GM23248 (cell line): ENCODE data around the gene CACNG5. TPM values are rescaled to one million over a fixed set of nuclear protein-coding genes. Genes with fewer than 3 reads are reported as not detected.

Experiments used
- DNase-seq: peaks from one replicate; pipeline ENCODE4 v3.0.0-alpha.2; 2015
- H2AFZ ChIP-seq: fragments of 200-600 bp; sonication (generic); 2 replicates; pipeline ENCODE4 v1.6.1; 2016; ENCODE audit warnings: antibody characterized with exemption
- H3F3A ChIP-seq: fragments of 200-600 bp; sonication (generic); 2 replicates; pipeline ENCODE4 v1.6.1; 2016; ENCODE audit warnings: mild to moderate bottlenecking, antibody characterized with exemption, mixed run types; ENCODE audit not compliant: insufficient read depth
- H3K27ac ChIP-seq: fragments of 200-600 bp; sonication (generic); 2 replicates; pipeline ENCODE4 v1.5.1; 2016; ENCODE audit warnings: mild to moderate bottlenecking
- H3K27me3 ChIP-seq: fragments of 200-600 bp; sonication (generic); replicated peaks from 2 replicates; pipeline ENCODE4 v1.6.1; 2016; ENCODE audit warnings: mild to moderate bottlenecking; ENCODE audit not compliant: insufficient read depth
- H3K36me3 ChIP-seq: fragments of 200-600 bp; sonication (generic); 2 replicates; pipeline ENCODE4 v1.6.1; 2016; ENCODE audit warnings: low read depth, mild to moderate bottlenecking
- H3K4me1 ChIP-seq: fragments of 200-600 bp; sonication (generic); 2 replicates; pipeline ENCODE4 v1.6.1; 2016; ENCODE audit warnings: mild to moderate bottlenecking; ENCODE audit not compliant: insufficient read depth
- H3K4me2 ChIP-seq: fragments of 200-600 bp; sonication (generic); one replicate; pipeline ENCODE4 v1.6.1; 2016; ENCODE audit warnings: mild to moderate bottlenecking; ENCODE audit not compliant: unreplicated experiment
- H3K4me3 ChIP-seq: fragments of 200-600 bp; sonication (generic); 2 replicates; pipeline ENCODE4 v1.5.1; 2016; ENCODE audit warnings: mild to moderate bottlenecking
- H3K79me2 ChIP-seq: fragments of 200-600 bp; sonication (generic); 2 replicates; pipeline ENCODE4 v1.6.1; 2016; ENCODE audit warnings: mild to moderate bottlenecking; ENCODE audit not compliant: insufficient read depth
- H3K9ac ChIP-seq: fragments of 200-600 bp; sonication (generic); 2 replicates; pipeline ENCODE4 v1.6.1; 2016; ENCODE audit warnings: mild to moderate bottlenecking
- H3K9me2 ChIP-seq: fragments of 200-600 bp; sonication (generic); 2 replicates; pipeline ENCODE4 v1.6.1; 2016; ENCODE audit warnings: mixed run types, mild to moderate bottlenecking, moderate library complexity; ENCODE audit not compliant: insufficient read depth
- H3K9me3 ChIP-seq: fragments of 200-600 bp; sonication (generic); one replicate; pipeline ENCODE4 v1.6.1; 2017; ENCODE audit warnings: low read depth
- H4K20me1 ChIP-seq: fragments of 200-600 bp; sonication (generic); 2 replicates; pipeline ENCODE4 v1.6.0; 2016; ENCODE audit not compliant: insufficient read depth
- EZH2 ChIP-seq: fragments of 200-600 bp; sonication (generic); IDR thresholded peaks from 2 replicates; pipeline ENCODE4 v1.6.1; 2018; ENCODE audit warnings: antibody characterized with exemption, mild to moderate bottlenecking; ENCODE audit not compliant: insufficient read depth, poor library complexity, severe bottlenecking
- EZH2phosphoT487 ChIP-seq: fragments of 200-600 bp; sonication (generic); IDR thresholded peaks from 2 replicates; pipeline ENCODE4 v1.6.1; 2018; ENCODE audit warnings: antibody characterized with exemption, moderate library complexity, mild to moderate bottlenecking, low read depth; ENCODE audit not compliant: insufficient read depth
- WGBS, 2 experiments: methylation state at CpG; one replicate each; pipeline ENCODE4 v1.1.6; 2015 to 2017; ENCODE audit warnings: low lambda C conversion rate in 2 of 2, low coverage in 1 of 2; ENCODE audit errors: missing lambda C conversion rate in 2 of 2; 5-methylcytosine and 5-hydroxymethylcytosine counted together
- in situ Hi-C: fragments of 300-500 bp; cut with MboI; formaldehyde crosslinking; loops from 2 replicates; pipeline ENCODE4 v1.15.0; 2020
- polyA plus RNA-seq: library from polyadenylated mRNA; unstranded; fragments of >200 nt; fragmentation: Nextera tagmentation; extraction: Ambion mirVana; gene quantifications from 2 replicates; pipeline ENCODE4 v1.2.1, GENCODE V29; 2016
- total RNA-seq: library from RNA; depleted of rRNA; stranded (reverse); fragments of >200 nt; shearing (Covaris generic); gene quantifications from 2 replicates; pipeline ENCODE4 v1.2.3, GENCODE V29; 2014

The CACNG5 gene
- total and polyA plus RNA-seq, 2 experiments from 2014 or later, result not detected

GRCh38 chr17:66903781-66904180 lies 68.9 kb downstream of the CACNG5 start:
- Histone ChIP-seq H3K27me3 (peaks cover 29% of the 10 kb centered on the region), H3K4me1 (no peaks in the 10 kb centered on the region), H2AFZ (no peak overlapping the region), H3K36me3 (no peaks in the 10 kb centered on the region), H3K4me3 (no peak overlapping the region), H3K9me3 (no peaks in the 10 kb centered on the region), H3K9ac (no peak overlapping the region), H4K20me1 (no peaks in the 10 kb centered on the region), H3K79me2 (no peaks in the 10 kb centered on the region), H3K27ac (no peak overlapping the region), H3F3A (no peaks in the 10 kb centered on the region), H3K4me2 (no peak overlapping the region), H3K9me2 (no peaks in the 10 kb centered on the region)
- TF ChIP-seq EZH2, result no peak
- no peak for TF ChIP-seq EZH2phosphoT487
- in situ Hi-C loops, result loop anchor here (10.0 to 25.0 kb wide), 2 partner anchors 179 to 691 kb away; no protein-coding TSS in a partner anchor
- DNase-seq, result no peak
- WGBS, 2 experiments, result 79 to 85% methylated on average over 10 of the region's 10 CpGs

DNA sequence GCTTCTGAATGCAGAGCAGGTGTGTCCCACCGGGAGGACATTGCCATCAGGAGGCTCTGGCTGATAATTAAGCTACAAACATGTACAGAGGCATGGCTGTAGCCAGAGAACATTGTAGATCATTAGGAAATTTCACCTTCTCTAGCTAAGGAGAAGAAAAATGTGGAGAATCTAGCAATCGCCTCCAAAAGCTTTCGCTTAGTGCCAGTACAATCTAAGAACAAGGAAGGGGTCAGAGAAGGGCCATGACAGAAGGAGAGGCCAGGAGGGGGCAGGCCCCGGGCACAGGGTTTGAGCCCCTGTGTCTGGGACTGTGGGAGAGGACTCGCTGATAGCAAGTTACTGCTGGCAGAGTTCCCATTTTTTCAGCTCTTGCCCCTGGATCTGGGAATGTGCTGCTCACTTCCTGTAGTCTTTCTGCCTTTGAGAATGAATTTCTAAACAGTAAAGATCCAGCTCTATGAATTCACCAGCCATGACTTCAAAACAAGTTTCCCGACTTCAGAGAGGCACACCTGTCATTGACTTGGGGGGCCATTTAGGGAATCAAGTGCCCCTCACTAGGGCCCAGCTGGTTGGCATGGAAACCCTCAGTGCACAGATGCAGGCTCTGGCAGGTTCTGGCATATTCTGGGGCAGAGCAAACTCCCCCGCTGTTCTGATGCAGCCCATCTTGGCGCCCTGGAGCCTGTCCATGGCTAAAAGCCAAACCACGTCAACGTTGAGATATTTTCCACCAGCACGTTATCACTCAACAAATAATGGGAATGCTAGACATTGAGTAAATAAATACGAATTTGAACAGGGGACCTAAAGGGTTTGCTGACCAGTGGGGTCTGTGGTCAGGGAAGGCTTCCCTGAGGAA lies 70.1 kb downstream of the CACNG5 start:
- in situ Hi-C loops, result loop anchor here (10.0 to 25.0 kb wide), 2 partner anchors 180 to 693 kb away; no protein-coding TSS in a partner anchor
- Histone ChIP-seq H2AFZ (no peak overlapping the region), H3K79me2 (no peaks in the 10 kb centered on the region), H3F3A (no peaks in the 10 kb centered on the region), H3K36me3 (no peaks in the 10 kb centered on the region), H3K27ac (no peak overlapping the region), H3K9me2 (no peaks in the 10 kb centered on the region), H3K27me3 (peaks cover 28% of the 10 kb centered on the region), H4K20me1 (no peaks in the 10 kb centered on the region), H3K9ac (no peak overlapping the region), H3K4me1 (no peaks in the 10 kb centered on the region), H3K9me3 (no peaks in the 10 kb centered on the region), H3K4me2 (no peak overlapping the region), H3K4me3 (no peak overlapping the region)
- TF ChIP-seq EZH2, result no peak
- no peak for TF ChIP-seq EZH2phosphoT487
- DNase-seq, result peak; percentile 43
- 30 to 31% methylated on average over 12 of the region's 12 CpGs for WGBS, 2 experiments

GRCh38 chr17:66906321-66907278 lies 71.7 kb downstream of the CACNG5 start:
- Histone ChIP-seq H3K36me3 (no peaks in the 10 kb centered on the region), H3K9me2 (no peaks in the 10 kb centered on the region), H3F3A (no peaks in the 10 kb centered on the region), H3K27me3 (peaks cover 19% of the 10 kb centered on the region), H4K20me1 (no peaks in the 10 kb centered on the region), H3K9ac (no peak overlapping the region), H3K79me2 (no peaks in the 10 kb centered on the region), H3K9me3 (no peaks in the 10 kb centered on the region), H3K27ac (no peak overlapping the region), H3K4me1 (no peaks in the 10 kb centered on the region), H2AFZ (no peak overlapping the region), H3K4me2 (no peak overlapping the region), H3K4me3 (no peak overlapping the region)
- WGBS, 2 experiments, result 49 to 50% methylated on average over 20 of the region's 20 CpGs
- TF ChIP-seq EZH2phosphoT487 (no peak), EZH2 (no peak)
- peak; percentile 85 for DNase-seq
- in situ Hi-C loops, result loop anchor here (10.0 to 25.0 kb wide), 2 partner anchors 182 to 694 kb away; no protein-coding TSS in a partner anchor

DNA sequence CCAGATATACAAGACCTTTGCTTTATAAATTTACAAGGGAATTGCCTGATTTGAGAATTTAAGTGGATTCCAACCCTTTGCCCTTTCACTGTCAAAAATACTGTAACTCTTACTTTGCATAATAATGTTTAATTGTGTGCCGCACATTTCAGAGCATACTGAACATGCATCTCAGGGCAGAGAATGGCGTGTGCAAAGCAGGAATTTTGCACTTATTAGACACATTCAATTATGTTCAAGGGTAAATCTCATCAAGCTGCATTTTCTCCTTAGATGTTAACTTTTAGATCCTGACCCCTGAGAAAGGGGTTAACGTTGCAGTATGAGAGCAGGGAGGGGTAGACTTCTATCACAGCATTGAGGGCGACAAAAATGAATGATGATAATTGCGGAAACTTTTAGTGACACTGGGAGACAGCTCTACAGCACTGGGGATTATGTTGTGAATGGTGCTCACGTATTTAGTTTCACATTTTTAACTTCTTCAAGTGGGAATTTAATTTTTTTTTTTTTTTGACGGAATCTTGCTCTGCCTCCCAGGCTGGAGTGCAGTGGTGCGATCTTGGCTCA lies 75.0 kb downstream of the CACNG5 start:
- no peak overlapping the region for H3K9ac ChIP-seq
- H3K9me2 ChIP-seq, result no peaks in the 10 kb centered on the region
- no peaks in the 10 kb centered on the region for H3K9me3 ChIP-seq
- in situ Hi-C loops, result loop anchor here (10.0 to 25.0 kb wide), 2 partner anchors 185 to 698 kb away; no protein-coding TSS in a partner anchor
- H3K27ac ChIP-seq, result no peak overlapping the region
- no peaks in the 10 kb centered on the region for H3K79me2 ChIP-seq
- H3K36me3 ChIP-seq, result no peaks in the 10 kb centered on the region
- no peak overlapping the region for H2AFZ ChIP-seq
- peaks cover 28% of the 10 kb centered on the region; the same call in 1 of the 2 replicates for H3K27me3 ChIP-seq
- H4K20me1 ChIP-seq, result no peaks in the 10 kb centered on the region
- WGBS, 2 experiments, result 65% methylated on average over 8 of the region's 8 CpGs
- DNase-seq, result no peak
- no peaks in the 10 kb centered on the region for H3F3A ChIP-seq
- no peak for TF ChIP-seq EZH2
- no peak for TF ChIP-seq EZH2phosphoT487
- H3K4me2 ChIP-seq, result no peak overlapping the region
- H3K4me1 ChIP-seq, result no peaks in the 10 kb centered on the region
- no peak overlapping the region for H3K4me3 ChIP-seq
